HEK293 (cell line): ENCODE results near the gene UBE4B.

Experiments
- HOXC10 ChIP-seq: sonication (generic); formaldehyde crosslinking; IDR thresholded peaks from 2 replicates; pipeline ENCODE4 v1.8.1; 2023; ENCODE audit warnings: mild to moderate bottlenecking, missing genetic modification reagents
- KLF1 ChIP-seq: fragments of 450-650 bp; formaldehyde crosslinking; IDR thresholded peaks from 2 replicates; pipeline ENCODE4 v1.5.1; 2016; ENCODE audit warnings: missing biosample characterization, missing genetic modification characterization
- KLF17 ChIP-seq: fragments of 450-650 bp; formaldehyde crosslinking; IDR thresholded peaks from 2 replicates; pipeline ENCODE4 v1.5.1; 2016; ENCODE audit warnings: missing biosample characterization, missing genetic modification characterization
- OSR2 ChIP-seq: fragments of 450-650 bp; formaldehyde crosslinking; IDR thresholded peaks from 2 replicates; pipeline ENCODE4 v1.5.1; 2016; ENCODE audit warnings: missing biosample characterization, missing genetic modification characterization
- PRDM4 ChIP-seq: fragments of 450-650 bp; formaldehyde crosslinking; IDR thresholded peaks from 2 replicates; pipeline ENCODE4 v1.5.1; 2017; ENCODE audit warnings: missing biosample characterization, missing genetic modification characterization
- REST ChIP-seq: fragments of 450-650 bp; formaldehyde crosslinking; IDR thresholded peaks from 2 replicates; pipeline ENCODE4 v1.5.1; 2016; ENCODE audit warnings: missing biosample characterization, missing genetic modification characterization
- SCRT1 ChIP-seq: fragments of 450-650 bp; formaldehyde crosslinking; IDR thresholded peaks from 2 replicates; pipeline ENCODE4 v1.5.1; 2016; ENCODE audit warnings: missing biosample characterization, missing genetic modification characterization, borderline replicate concordance
- SCRT2 ChIP-seq: fragments of 450-650 bp; formaldehyde crosslinking; IDR thresholded peaks from 2 replicates; pipeline ENCODE4 v1.5.1; 2016; ENCODE audit warnings: missing biosample characterization, missing genetic modification characterization
- TCF7L2 ChIP-seq: IDR thresholded peaks from 2 replicates; pipeline ENCODE4 v1.6.1; 2011; ENCODE audit warnings: low read depth, mild to moderate bottlenecking, inconsistent platforms, low read length, moderate library complexity, borderline replicate concordance
- WT1 ChIP-seq: fragments of 450-650 bp; formaldehyde crosslinking; IDR thresholded peaks from 2 replicates; pipeline ENCODE4 v1.5.1; 2016; ENCODE audit warnings: missing biosample characterization, missing genetic modification characterization
- ZNF155 ChIP-seq: fragments of 450-650 bp; formaldehyde crosslinking; IDR thresholded peaks from 2 replicates; pipeline ENCODE4 v1.5.1; 2016; ENCODE audit warnings: missing biosample characterization, missing genetic modification characterization
- ZNF174 ChIP-seq: fragments of 450-650 bp; formaldehyde crosslinking; IDR thresholded peaks from 2 replicates; pipeline ENCODE4 v1.5.0; 2017; ENCODE audit warnings: missing biosample characterization, mild to moderate bottlenecking, missing genetic modification characterization
- ZNF175 ChIP-seq: fragments of 450-650 bp; formaldehyde crosslinking; IDR thresholded peaks from 2 replicates; pipeline ENCODE4 v1.5.1; 2016; ENCODE audit warnings: missing biosample characterization, missing genetic modification characterization
- ZNF221 ChIP-seq: fragments of 450-650 bp; formaldehyde crosslinking; IDR thresholded peaks from 2 replicates; pipeline ENCODE4 v1.5.1; 2017; ENCODE audit warnings: missing biosample characterization, missing genetic modification characterization, borderline replicate concordance
- ZNF274 ChIP-seq, 2 experiments: fragments of 200-500 bp in 1 of 2; fragments of 450-650 bp in 1 of 2; sonication (Bioruptor generic) in 1 of 2; formaldehyde crosslinking in 1 of 2; IDR thresholded peaks; 2 replicates each; pipeline versions ENCODE4 v1.5.1 to v1.6.1; 2014 to 2016; ENCODE audit warnings: borderline replicate concordance in 1 of 2, inconsistent platforms in 1 of 2, low read length in 1 of 2, missing biosample characterization in 1 of 2, missing genetic modification characterization in 1 of 2
- ZNF292 ChIP-seq: fragments of 450-650 bp; formaldehyde crosslinking; IDR thresholded peaks from 2 replicates; pipeline ENCODE4 v1.5.1; 2016; ENCODE audit warnings: low read depth, missing biosample characterization, missing genetic modification characterization, borderline replicate concordance
- ZNF311 ChIP-seq: fragments of 450-650 bp; formaldehyde crosslinking; IDR thresholded peaks from 2 replicates; pipeline ENCODE4 v1.5.1; 2017; ENCODE audit warnings: missing biosample characterization, missing genetic modification characterization, borderline replicate concordance
- ZNF341 ChIP-seq: fragments of 450-650 bp; formaldehyde crosslinking; IDR thresholded peaks from 2 replicates; pipeline ENCODE4; 2016; ENCODE audit warnings: low read depth, missing biosample characterization, missing genetic modification characterization
- ZNF354C ChIP-seq: fragments of 450-650 bp; formaldehyde crosslinking; IDR thresholded peaks from 2 replicates; pipeline ENCODE4 v1.5.1; 2016; ENCODE audit warnings: missing biosample characterization, missing genetic modification characterization, low read depth, borderline replicate concordance
- ZNF48 ChIP-seq: fragments of 450-650 bp; formaldehyde crosslinking; IDR thresholded peaks from 2 replicates; pipeline ENCODE4 v1.5.1; 2016; ENCODE audit warnings: missing biosample characterization, missing genetic modification characterization
- ZNF501 ChIP-seq: fragments of 450-650 bp; formaldehyde crosslinking; IDR thresholded peaks from 2 replicates; pipeline ENCODE4 v1.5.1; 2016; ENCODE audit warnings: missing biosample characterization, missing genetic modification characterization
- ZNF514 ChIP-seq: fragments of 450-650 bp; formaldehyde crosslinking; IDR thresholded peaks from 2 replicates; pipeline ENCODE4 v1.5.1; 2016; ENCODE audit warnings: missing biosample characterization, missing genetic modification characterization
- ZNF549 ChIP-seq: fragments of 450-650 bp; IDR thresholded peaks from 2 replicates; pipeline ENCODE4 v1.5.1; 2018; ENCODE audit warnings: missing biosample characterization, missing genetic modification characterization, mild to moderate bottlenecking, inconsistent platforms, moderate library complexity
- ZNF776 ChIP-seq: fragments of 450-650 bp; formaldehyde crosslinking; IDR thresholded peaks from 2 replicates; pipeline ENCODE4 v1.5.0; 2017; ENCODE audit warnings: missing biosample characterization, missing genetic modification characterization, borderline replicate concordance

The UBE4B gene

GRCh38 chr1:10217748-10218441, 185.1 kb downstream of the UBE4B start (continued):
- no peak for TF ChIP-seq ZNF549 (tag by site-specific recombination)
- TF ChIP-seq ZNF501 (tag by site-specific recombination) = no peak
- TF ChIP-seq KLF1 (tag by site-specific recombination) = no peak
- peak; percentile 29; the same call in 1 of the 2 replicates for TF ChIP-seq WT1
- no peak for TF ChIP-seq ZNF776
- no peak for TF ChIP-seq ZNF155 (tag by site-specific recombination)
- TF ChIP-seq OSR2 (tag by site-specific recombination) = no peak
- TF ChIP-seq ZNF221 = no peak
- TF ChIP-seq REST = no peak
- TF ChIP-seq HOXC10 (CRISPR knock-in tag) = no peak
- TF ChIP-seq ZNF311 = no peak
- no peak for TF ChIP-seq ZNF354C (tag by site-specific recombination)
- no peak for TF ChIP-seq ZNF48 (tag by site-specific recombination)
- no peak for TF ChIP-seq SCRT1 (tag by site-specific recombination)
- TF ChIP-seq PRDM4 (tag by site-specific recombination) = 0 out of 2 replicates have a peak, but pooled peaks have one; percentile 57
- peak; percentile 80; the same call in 1 of the 2 replicates for TF ChIP-seq SCRT2
- no peak for TF ChIP-seq ZNF175
- no peak for TF ChIP-seq ZNF292 (tag by site-specific recombination)
- TF ChIP-seq ZNF341 (tag by site-specific recombination) = no peak
- TF ChIP-seq KLF17 = no peak
- TF ChIP-seq TCF7L2 = no peak
- TF ChIP-seq ZNF514 (tag by site-specific recombination) = no peak
- TF ChIP-seq ZNF174 (tag by site-specific recombination) = no peak
- TF ChIP-seq ZNF274 (IDR thresholded peaks at IDR 0.05; ENCODE audit: low read length) = no peak
- no peak for TF ChIP-seq ZNF274 (tag by site-specific recombination; IDR thresholded peaks at IDR 0.05; ENCODE audit: borderline replicate concordance)
